GM12874 (cell line): ENCODE results near the gene LRP1.

Experiments
- TF ChIP-seq, protein P1 (sequence below): IDR thresholded peaks from 2 replicates; pipeline ENCODE4 v1.5.1; 2011; ENCODE audit warnings: low read depth, mild to moderate bottlenecking, control low read depth, low read length, moderate library complexity; ENCODE audit not compliant: insufficient read depth

Gene LRP1

DNA sequence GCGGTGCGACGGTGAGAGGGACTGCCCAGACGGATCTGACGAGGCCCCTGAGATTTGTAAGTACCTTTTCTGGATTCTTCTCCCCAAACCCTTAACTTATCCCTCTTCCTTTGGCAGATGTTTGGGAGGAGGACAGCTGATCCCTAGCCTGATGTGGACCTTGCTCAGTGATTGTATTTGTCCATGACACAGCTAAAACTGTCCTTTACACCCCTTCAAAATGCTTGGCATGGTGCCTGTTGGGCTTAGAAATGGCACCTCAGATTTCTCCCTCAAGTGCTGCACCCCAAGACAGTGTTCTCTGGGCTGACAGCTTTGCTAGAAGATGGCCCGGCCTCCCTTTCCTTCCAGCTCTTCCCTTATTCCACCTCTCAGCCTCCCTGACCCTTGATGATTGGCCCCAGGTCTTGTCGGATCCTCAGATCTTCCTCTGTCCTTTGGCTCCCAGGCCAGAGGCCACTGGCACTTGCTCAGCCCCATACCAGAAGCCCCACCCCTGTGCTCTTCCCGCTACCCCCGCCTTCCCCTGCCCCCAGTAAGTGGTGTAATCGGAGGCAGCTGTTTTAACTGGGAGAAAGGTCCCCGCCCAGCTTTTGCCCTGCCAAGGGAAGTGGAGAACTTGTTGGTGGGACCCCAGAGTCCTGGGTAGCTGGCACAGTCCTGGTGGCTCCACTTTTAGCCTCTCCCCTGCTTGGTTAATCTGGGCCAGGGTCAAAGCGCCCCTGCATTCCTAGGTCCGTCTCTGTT is 10.4 kb downstream of the LRP1 start:
- TF ChIP-seq, protein P1, sequence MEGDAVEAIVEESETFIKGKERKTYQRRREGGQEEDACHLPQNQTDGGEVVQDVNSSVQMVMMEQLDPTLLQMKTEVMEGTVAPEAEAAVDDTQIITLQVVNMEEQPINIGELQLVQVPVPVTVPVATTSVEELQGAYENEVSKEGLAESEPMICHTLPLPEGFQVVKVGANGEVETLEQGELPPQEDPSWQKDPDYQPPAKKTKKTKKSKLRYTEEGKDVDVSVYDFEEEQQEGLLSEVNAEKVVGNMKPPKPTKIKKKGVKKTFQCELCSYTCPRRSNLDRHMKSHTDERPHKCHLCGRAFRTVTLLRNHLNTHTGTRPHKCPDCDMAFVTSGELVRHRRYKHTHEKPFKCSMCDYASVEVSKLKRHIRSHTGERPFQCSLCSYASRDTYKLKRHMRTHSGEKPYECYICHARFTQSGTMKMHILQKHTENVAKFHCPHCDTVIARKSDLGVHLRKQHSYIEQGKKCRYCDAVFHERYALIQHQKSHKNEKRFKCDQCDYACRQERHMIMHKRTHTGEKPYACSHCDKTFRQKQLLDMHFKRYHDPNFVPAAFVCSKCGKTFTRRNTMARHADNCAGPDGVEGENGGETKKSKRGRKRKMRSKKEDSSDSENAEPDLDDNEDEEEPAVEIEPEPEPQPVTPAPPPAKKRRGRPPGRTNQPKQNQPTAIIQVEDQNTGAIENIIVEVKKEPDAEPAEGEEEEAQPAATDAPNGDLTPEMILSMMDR = no peak

DNA sequence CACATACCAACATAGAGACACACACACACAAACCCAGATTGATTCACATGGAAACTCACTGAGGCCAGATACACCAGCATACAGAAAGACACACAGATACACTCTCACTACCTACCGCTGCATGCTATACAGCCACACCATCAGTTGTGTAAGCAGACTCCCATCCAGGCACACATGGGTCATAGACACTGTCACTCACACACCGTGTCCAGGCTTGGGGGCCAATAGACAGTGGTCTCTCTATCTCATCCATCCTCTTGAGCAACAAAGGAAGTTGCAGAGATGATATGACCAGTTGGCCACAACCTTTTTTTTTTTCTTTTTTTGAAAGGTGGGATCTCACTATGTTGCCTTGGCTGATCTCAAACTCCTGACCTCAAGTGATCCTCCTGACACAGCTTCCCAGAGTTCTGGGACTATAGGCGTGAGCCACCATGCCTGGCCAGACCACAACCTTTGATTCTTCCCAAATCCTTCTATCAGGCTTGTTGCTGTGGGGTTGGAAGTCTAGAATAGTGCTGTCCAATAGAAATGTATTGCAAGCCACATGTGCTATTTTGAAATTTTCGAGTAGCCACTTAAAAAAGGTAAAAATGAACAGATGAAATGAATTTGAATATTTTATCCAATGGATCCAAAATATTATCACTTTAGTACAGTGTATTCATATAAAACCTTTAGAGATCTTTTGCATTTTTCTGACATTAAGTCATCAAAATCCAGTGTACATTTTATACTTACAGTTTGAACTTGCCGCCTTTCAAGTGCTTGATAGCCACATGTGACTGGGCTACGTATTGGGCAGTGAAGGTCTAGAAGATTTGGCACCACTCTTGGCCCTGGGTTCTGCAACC is 11.7 kb downstream of the LRP1 start:
- TF ChIP-seq, protein P1 = no peak

DNA sequence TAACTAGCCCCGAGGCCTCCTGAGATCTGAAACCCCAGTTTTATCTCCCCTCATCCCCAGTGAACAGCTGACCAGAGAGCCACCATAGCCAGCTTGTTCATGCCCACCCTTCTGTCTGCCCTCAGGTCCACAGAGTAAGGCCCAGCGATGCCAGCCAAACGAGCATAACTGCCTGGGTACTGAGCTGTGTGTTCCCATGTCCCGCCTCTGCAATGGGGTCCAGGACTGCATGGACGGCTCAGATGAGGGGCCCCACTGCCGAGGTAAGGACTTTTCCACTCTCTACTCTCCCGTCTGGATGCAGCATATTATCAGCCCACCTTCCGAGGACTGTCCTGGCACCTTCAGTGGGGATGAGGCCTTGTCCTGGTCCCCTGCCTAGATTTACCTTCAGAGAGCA is 13.0 kb downstream of the LRP1 start:
- TF ChIP-seq, protein P1 = no peak

DNA sequence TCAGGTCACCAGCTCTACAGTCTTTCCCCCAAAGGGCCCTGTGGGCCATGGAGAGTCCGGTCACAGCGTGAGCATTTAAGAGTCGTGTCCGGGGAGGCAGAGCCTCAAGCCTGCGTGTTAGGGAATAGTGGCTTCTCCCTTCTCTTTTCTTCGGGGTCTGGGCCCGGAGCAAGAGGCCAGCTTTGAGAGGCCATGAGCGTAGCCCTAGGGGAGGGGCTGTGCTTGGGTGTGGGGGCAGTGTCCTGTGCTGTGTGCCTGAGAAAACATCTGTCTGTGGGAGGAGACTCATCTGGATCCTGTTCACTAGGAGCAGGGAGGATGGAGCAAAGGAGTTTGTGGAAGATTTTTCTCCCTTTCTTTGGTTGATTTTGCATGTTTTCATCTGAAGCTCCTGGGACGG is 13.8 kb downstream of the LRP1 start:
- TF ChIP-seq, protein P1 = no peak

DNA sequence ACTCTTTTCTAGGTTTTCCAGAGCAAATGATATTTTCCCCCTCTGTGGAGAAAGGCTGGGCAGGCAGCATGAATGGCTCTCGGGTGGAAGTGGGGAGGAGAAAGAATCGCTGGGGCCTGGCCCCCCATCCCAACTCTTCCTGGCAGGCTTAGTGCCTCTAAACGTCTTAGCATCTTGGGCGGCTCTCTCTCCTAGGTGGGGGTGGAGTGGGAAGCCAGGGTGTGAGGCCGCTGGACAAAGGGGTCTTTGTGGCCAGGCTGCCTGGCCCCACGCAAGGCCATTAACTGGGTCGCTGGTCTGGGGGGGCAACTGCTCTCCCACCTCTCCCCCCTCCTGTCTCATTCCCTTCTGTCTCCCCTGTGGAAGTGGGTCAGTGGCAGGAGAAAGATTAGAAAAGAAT is 14.4 kb downstream of the LRP1 start:
- TF ChIP-seq, protein P1 = no peak

DNA sequence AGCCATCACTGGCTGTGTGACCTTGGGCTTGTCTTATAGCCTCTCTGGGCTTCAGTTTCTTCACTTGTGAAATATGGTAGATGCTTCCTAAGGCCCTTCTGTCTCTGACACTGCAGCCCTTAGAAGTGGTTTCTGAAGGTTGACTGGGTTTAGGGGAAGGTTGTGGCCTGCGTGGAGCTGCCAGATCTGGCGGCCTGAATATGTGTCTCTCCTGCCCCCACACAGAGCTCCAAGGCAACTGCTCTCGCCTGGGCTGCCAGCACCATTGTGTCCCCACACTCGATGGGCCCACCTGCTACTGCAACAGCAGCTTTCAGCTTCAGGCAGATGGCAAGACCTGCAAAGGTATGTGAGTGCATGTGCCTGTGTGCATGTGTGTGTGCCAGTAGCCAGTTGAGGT is 15.2 kb downstream of the LRP1 start:
- TF ChIP-seq, protein P1 = no peak

DNA sequence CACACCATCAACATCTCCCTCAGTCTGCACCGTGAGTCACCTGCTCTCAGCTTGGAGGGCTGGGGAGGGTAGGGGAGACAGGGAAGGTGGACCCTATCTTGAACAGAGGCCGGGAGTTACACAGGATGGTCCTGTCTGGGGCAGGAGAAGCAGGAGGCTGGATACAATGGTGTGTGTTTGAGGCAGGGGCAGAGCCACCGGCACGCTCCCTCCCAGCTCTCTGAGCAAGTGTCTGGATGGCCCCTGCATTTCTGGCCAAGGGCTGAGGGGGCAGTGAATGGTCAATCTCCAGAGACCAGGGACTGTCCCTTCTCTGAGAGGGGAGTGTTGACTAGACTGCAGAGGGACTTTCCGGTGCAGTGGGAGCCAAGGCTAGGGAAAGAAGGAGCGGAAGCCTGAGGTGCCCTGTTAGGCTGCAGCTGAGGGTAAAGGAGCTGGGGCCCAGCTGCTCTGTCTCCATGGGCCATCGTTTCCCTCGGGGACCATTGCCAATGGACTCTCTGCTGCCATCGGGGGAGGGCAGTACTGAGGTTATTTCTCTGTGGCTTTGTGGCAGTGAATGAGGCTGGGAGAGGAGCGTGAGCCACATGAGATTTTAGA is 17.3 kb downstream of the LRP1 start:
- TF ChIP-seq, protein P1 = no peak
